ENCODE results near the gene BNC1.

Gene BNC1

DNA sequence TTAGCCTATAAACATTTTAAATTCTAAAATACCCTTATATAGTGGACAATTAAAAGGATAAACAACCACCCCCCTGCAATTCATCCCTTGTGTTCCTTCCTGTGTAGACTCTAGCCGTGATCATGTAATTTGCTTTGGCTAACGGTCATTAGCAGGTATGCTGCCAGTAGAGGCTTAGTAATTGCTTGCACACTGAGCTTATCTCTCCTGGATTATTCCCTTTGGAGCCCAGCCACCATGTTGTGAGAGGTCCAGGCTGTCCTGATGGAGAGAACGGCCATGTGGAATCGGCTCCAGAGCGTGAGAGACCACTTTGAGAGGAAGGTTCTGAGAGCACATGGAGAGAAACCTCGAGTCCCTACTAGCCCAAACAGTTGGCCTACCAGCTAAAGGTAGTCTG lies 11.0 kb upstream of the BNC1 start:
- TF ChIP-seq, protein P1, sequence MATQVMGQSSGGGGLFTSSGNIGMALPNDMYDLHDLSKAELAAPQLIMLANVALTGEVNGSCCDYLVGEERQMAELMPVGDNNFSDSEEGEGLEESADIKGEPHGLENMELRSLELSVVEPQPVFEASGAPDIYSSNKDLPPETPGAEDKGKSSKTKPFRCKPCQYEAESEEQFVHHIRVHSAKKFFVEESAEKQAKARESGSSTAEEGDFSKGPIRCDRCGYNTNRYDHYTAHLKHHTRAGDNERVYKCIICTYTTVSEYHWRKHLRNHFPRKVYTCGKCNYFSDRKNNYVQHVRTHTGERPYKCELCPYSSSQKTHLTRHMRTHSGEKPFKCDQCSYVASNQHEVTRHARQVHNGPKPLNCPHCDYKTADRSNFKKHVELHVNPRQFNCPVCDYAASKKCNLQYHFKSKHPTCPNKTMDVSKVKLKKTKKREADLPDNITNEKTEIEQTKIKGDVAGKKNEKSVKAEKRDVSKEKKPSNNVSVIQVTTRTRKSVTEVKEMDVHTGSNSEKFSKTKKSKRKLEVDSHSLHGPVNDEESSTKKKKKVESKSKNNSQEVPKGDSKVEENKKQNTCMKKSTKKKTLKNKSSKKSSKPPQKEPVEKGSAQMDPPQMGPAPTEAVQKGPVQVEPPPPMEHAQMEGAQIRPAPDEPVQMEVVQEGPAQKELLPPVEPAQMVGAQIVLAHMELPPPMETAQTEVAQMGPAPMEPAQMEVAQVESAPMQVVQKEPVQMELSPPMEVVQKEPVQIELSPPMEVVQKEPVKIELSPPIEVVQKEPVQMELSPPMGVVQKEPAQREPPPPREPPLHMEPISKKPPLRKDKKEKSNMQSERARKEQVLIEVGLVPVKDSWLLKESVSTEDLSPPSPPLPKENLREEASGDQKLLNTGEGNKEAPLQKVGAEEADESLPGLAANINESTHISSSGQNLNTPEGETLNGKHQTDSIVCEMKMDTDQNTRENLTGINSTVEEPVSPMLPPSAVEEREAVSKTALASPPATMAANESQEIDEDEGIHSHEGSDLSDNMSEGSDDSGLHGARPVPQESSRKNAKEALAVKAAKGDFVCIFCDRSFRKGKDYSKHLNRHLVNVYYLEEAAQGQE (IDR thresholded peaks at IDR 0.05; ENCODE audit: low read depth) = no peak
- TF ChIP-seq FOXM1 (IDR thresholded peaks at IDR 0.05; ENCODE audit: borderline replicate concordance, low read depth) (no peak), TAF1 (IDR thresholded peaks at IDR 0.05; ENCODE audit: low read depth) (no peak), NFIC (IDR thresholded peaks at IDR 0.05) (no peak), TEAD4 (IDR thresholded peaks at IDR 0.05) (no peak), CREB1 (IDR thresholded peaks at IDR 0.05; ENCODE audit: low read depth) (no peak), EGR1 (IDR thresholded peaks at IDR 0.05) (no peak), ZBTB7A (IDR thresholded peaks at IDR 0.05; ENCODE audit: low read depth) (no peak), TCF12 (IDR thresholded peaks at IDR 0.05; ENCODE audit: low read depth) (no peak), CEBPB (IDR thresholded peaks at IDR 0.05) (no peak), YY1 (IDR thresholded peaks at IDR 0.05; ENCODE audit: low read depth) (no peak), EP300 (IDR thresholded peaks at IDR 0.05; ENCODE audit: borderline replicate concordance) (no peak), RAD21 (IDR thresholded peaks at IDR 0.05; ENCODE audit: low read depth) (no peak)
- TF ChIP-seq, protein P2, sequence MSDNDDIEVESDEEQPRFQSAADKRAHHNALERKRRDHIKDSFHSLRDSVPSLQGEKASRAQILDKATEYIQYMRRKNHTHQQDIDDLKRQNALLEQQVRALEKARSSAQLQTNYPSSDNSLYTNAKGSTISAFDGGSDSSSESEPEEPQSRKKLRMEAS (IDR thresholded peaks at IDR 0.05) = no peak
- TF ChIP-seq, protein P3, sequence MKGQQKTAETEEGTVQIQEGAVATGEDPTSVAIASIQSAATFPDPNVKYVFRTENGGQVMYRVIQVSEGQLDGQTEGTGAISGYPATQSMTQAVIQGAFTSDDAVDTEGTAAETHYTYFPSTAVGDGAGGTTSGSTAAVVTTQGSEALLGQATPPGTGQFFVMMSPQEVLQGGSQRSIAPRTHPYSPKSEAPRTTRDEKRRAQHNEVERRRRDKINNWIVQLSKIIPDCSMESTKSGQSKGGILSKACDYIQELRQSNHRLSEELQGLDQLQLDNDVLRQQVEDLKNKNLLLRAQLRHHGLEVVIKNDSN (IDR thresholded peaks at IDR 0.05) = no peak

DNA sequence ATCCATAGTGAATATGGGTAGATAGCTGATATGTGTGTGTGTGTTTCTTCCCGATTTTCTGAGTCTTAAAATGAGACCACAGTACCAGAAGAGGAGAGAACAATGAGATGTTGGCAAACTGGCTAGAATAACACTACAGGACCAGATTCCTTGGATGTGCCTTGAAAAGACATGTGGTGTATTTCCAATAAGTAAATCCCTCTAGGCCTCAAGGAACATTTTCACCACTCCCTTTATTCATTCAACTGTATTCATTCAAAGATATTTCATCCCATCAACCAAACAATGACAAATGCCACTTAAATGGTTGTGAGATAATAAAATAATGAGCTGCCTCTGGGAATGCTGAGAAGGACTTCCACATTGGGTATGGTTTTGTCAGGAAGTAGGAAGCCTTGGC lies 8.7 kb upstream of the BNC1 start:
- TF ChIP-seq TAF1 (IDR thresholded peaks at IDR 0.05; ENCODE audit: low read depth) (no peak), CREB1 (IDR thresholded peaks at IDR 0.05; ENCODE audit: low read depth) (no peak), RAD21 (IDR thresholded peaks at IDR 0.05; ENCODE audit: low read depth) (no peak), YY1 (IDR thresholded peaks at IDR 0.05; ENCODE audit: low read depth) (no peak), EP300 (IDR thresholded peaks at IDR 0.05; ENCODE audit: borderline replicate concordance) (no peak), TCF12 (IDR thresholded peaks at IDR 0.05; ENCODE audit: low read depth) (no peak), FOXM1 (IDR thresholded peaks at IDR 0.05; ENCODE audit: borderline replicate concordance, low read depth) (no peak), EGR1 (IDR thresholded peaks at IDR 0.05) (no peak), ZBTB7A (IDR thresholded peaks at IDR 0.05; ENCODE audit: low read depth) (no peak), CEBPB (IDR thresholded peaks at IDR 0.05) (no peak), TEAD4 (IDR thresholded peaks at IDR 0.05) (no peak), NFIC (IDR thresholded peaks at IDR 0.05) (no peak)
- TF ChIP-seq, protein P2 (IDR thresholded peaks at IDR 0.05) = no peak
- TF ChIP-seq, protein P3 (IDR thresholded peaks at IDR 0.05) = no peak
- TF ChIP-seq, protein P1 (IDR thresholded peaks at IDR 0.05; ENCODE audit: low read depth) = no peak

DNA sequence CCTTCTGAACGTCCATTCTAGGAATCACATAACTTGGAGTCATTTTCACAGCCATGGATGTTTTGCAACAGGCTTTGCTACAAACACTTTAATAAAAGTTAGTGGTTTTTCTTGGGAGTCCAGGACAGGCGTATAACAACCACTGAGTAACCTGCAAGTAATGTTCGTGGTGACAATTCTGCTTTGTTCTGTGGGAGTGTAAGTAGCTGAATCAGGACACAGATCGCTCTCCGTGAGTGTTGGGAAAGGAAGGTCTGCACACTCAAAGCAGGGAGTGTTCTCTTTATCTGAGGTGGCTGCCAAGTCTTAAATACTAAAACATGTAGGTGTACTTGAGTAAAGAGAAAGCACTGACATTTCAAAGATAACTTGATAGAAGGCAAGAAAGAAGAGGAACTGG lies 7.9 kb upstream of the BNC1 start:
- no peak for TF ChIP-seq TAF1 (IDR thresholded peaks at IDR 0.05; ENCODE audit: low read depth)
- TF ChIP-seq EP300 (IDR thresholded peaks at IDR 0.05; ENCODE audit: borderline replicate concordance) = no peak
- no peak for TF ChIP-seq FOXM1 (IDR thresholded peaks at IDR 0.05; ENCODE audit: borderline replicate concordance, low read depth)

DNA sequence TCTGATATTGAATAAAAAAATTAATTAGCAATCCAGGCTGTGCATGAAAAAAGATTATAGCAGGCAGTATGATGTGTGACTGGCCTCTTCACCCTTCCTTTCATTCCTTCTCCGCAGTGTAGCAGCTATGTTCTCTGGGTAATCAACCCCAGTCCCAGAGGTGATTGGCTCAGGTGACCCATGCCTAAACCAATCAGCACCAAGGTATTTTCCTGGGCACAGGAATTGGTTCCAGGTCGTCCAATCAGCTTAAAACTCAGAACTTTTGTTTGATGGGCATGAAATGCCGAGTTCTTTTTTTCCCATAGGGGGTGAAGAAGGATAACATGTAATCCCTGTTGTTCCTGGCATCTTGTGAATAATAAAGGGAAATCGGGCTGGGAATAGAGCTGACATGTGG lies 5.8 kb upstream of the BNC1 start:
- no peak for TF ChIP-seq FOXM1 (IDR thresholded peaks at IDR 0.05; ENCODE audit: borderline replicate concordance, low read depth)
- TF ChIP-seq EGR1 (IDR thresholded peaks at IDR 0.05) = no peak
- no peak for TF ChIP-seq TEAD4 (IDR thresholded peaks at IDR 0.05)
- TF ChIP-seq, protein P1 (IDR thresholded peaks at IDR 0.05; ENCODE audit: low read depth) = no peak
- TF ChIP-seq, protein P3 (IDR thresholded peaks at IDR 0.05) = no peak

Measured in Ishikawa (cell line).